ENCODE results near the gene TGM3. TPM values are rescaled to one million over a fixed set of nuclear protein-coding genes. Genes with fewer than 3 reads are reported as not detected.

Gene TGM3
- polyA plus RNA-seq, 1 donor (not counting 4 experiments of a cell fraction or from before 2014, with no cell fraction given), result 0.08 TPM

- H3K79me2 ChIP-seq (ENCODE audit: control insufficient read depth, insufficient read depth, low read length), result no peaks in the 10 kb centered on the region
- H3K4me1 ChIP-seq (ENCODE audit: control insufficient read depth, extremely low read depth, insufficient read depth, low read length), result peaks cover 12% of the 10 kb centered on the region
- H3K9me3 ChIP-seq (ENCODE audit: control insufficient read depth, low read depth, low read length), result no peaks in the 10 kb centered on the region
- TF ChIP-seq EZH2 (IDR thresholded peaks at IDR 0.05; ENCODE audit: low read length) (no peak), CTCF (optimal IDR thresholded peaks at IDR 0.05 in 1 of 3, IDR thresholded peaks at IDR 0.05 in 1 of 3, conservative IDR thresholded peaks at IDR 0.05 in 1 of 3; ENCODE audit: extremely low read depth in 1 of 3, insufficient read depth in 2 of 3, low read length in 3 of 3) (no peak)
- H3K27ac ChIP-seq (ENCODE audit: control insufficient read depth, insufficient read depth, low read length), result no peak overlapping the region
- FAIRE-seq, result no peak
- H3K4me2 ChIP-seq (ENCODE audit: control insufficient read depth, extremely low read depth, insufficient read depth, low read depth, low read length), result no peak overlapping the region
- H3K9me1 ChIP-seq (ENCODE audit: control insufficient read depth, extremely low read depth, insufficient read depth, low read length), result peaks cover 3% of the 10 kb centered on the region
- DNase-seq (ENCODE audit: low read depth, low spot score), result no peak
- dilution Hi-C loops (cut with MboI; ENCODE audit: extremely low pct_ligation_motif_present, low sequenced_read_pairs), result no loop called here
- no peaks in the 10 kb centered on the region for H3K36me3 ChIP-seq (ENCODE audit: control insufficient read depth in 2 of 2, extremely low read depth in 1 of 2, insufficient read depth in 2 of 2, low read length in 2 of 2)
- H2AFZ ChIP-seq (ENCODE audit: control insufficient read depth, low read length), result no peak overlapping the region
- H4K20me1 ChIP-seq (ENCODE audit: control insufficient read depth, extremely low read depth, insufficient read depth, low read length), result no peaks in the 10 kb centered on the region
- H3K9ac ChIP-seq (ENCODE audit: control insufficient read depth, extremely low read depth, insufficient read depth, low read length), result no peak overlapping the region
- peaks cover 7% of the 10 kb centered on the region for H3K27me3 ChIP-seq (ENCODE audit: control insufficient read depth, extremely low read depth, insufficient read depth, low read length)
- H3K4me3 ChIP-seq (ENCODE audit: control insufficient read depth in 2 of 3, extremely low read depth in 1 of 3, insufficient read depth in 2 of 3, low read depth in 1 of 3, low read length in 3 of 3), result no peak overlapping the region
Measured at GRCh38 chr20:2316847-2317495, 21.2 kb downstream of the TGM3 start.

GRCh38 chr20:2320813-2321658 is 25.2 kb downstream of the TGM3 start:
- Histone ChIP-seq H3K36me3 (ENCODE audit: control insufficient read depth in 2 of 2, extremely low read depth in 1 of 2, insufficient read depth in 2 of 2, low read length in 2 of 2) (no peaks in the 10 kb centered on the region), H3K4me3 (ENCODE audit: control insufficient read depth in 2 of 3, extremely low read depth in 1 of 3, insufficient read depth in 2 of 3, low read depth in 1 of 3, low read length in 3 of 3) (no peak overlapping the region), H2AFZ (ENCODE audit: control insufficient read depth, low read length) (no peak overlapping the region), H3K27ac (ENCODE audit: control insufficient read depth, insufficient read depth, low read length) (no peak overlapping the region), H3K4me2 (ENCODE audit: control insufficient read depth, extremely low read depth, insufficient read depth, low read depth, low read length) (no peak overlapping the region), H3K27me3 (ENCODE audit: control insufficient read depth, extremely low read depth, insufficient read depth, low read length) (peaks cover 19% of the 10 kb centered on the region), H3K9ac (ENCODE audit: control insufficient read depth, extremely low read depth, insufficient read depth, low read length) (no peak overlapping the region), H4K20me1 (ENCODE audit: control insufficient read depth, extremely low read depth, insufficient read depth, low read length) (no peaks in the 10 kb centered on the region), H3K9me3 (ENCODE audit: control insufficient read depth, low read depth, low read length) (no peaks in the 10 kb centered on the region), H3K4me1 (ENCODE audit: control insufficient read depth, extremely low read depth, insufficient read depth, low read length) (no peaks in the 10 kb centered on the region), H3K79me2 (ENCODE audit: control insufficient read depth, insufficient read depth, low read length) (no peaks in the 10 kb centered on the region), H3K9me1 (ENCODE audit: control insufficient read depth, extremely low read depth, insufficient read depth, low read length) (peaks cover 3% of the 10 kb centered on the region)
- TF ChIP-seq EZH2 (IDR thresholded peaks at IDR 0.05; ENCODE audit: low read length) (no peak), CTCF (optimal IDR thresholded peaks at IDR 0.05 in 1 of 3, IDR thresholded peaks at IDR 0.05 in 1 of 3, conservative IDR thresholded peaks at IDR 0.05 in 1 of 3; ENCODE audit: extremely low read depth in 1 of 3, insufficient read depth in 2 of 3, low read length in 3 of 3) (no peak)
- dilution Hi-C loops (cut with MboI; ENCODE audit: extremely low pct_ligation_motif_present, low sequenced_read_pairs), result no loop called here
- DNase-seq (ENCODE audit: low read depth, low spot score) (no peak), FAIRE-seq (no peak)
